ENCODE data around the gene INSYN2A. TPM values are rescaled to one million over a fixed set of nuclear protein-coding genes. Genes with fewer than 3 reads are reported as not detected.

INSYN2A gene
- total RNA-seq, 1 donor from 2014 or later, result 4.6 TPM

DNA sequence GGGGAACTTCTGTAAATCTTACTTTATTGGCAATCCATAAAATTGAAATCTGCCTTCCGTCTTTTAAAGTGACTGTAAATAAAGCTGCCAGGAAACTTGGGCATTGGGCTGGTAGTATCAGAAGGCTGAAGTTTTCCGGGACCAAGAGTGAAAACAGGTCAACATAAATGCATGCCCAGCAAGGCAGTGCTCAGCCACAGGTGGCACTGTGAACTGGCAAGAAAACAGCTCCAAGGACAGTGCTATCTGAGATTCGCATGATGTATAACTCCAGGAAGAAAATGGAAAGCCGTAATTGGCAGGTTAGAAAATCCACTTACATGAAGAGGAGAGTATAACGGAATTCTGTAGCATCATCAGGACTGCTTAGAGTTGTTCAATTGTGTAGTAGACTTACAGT, 1.9 kb upstream of the INSYN2A start:
- Mint-ChIP-seq H3K36me3 (ENCODE audit: unreplicated experiment) (no peaks in the 10 kb centered on the region), H3K27ac (ENCODE audit: unreplicated experiment) (no peak overlapping the region), H3K27me3 (ENCODE audit: unreplicated experiment) (no peaks in the 10 kb centered on the region), H3K9me3 (ENCODE audit: unreplicated experiment) (no peaks in the 10 kb centered on the region), H3K4me3 (ENCODE audit: unreplicated experiment) (no peak overlapping the region), H3K4me1 (ENCODE audit: unreplicated experiment) (peaks cover 14% of the 10 kb centered on the region)
- DNase-seq (ENCODE audit: extremely low spot score, unreplicated experiment), result no peak
- TF ChIP-seq, protein P1, sequence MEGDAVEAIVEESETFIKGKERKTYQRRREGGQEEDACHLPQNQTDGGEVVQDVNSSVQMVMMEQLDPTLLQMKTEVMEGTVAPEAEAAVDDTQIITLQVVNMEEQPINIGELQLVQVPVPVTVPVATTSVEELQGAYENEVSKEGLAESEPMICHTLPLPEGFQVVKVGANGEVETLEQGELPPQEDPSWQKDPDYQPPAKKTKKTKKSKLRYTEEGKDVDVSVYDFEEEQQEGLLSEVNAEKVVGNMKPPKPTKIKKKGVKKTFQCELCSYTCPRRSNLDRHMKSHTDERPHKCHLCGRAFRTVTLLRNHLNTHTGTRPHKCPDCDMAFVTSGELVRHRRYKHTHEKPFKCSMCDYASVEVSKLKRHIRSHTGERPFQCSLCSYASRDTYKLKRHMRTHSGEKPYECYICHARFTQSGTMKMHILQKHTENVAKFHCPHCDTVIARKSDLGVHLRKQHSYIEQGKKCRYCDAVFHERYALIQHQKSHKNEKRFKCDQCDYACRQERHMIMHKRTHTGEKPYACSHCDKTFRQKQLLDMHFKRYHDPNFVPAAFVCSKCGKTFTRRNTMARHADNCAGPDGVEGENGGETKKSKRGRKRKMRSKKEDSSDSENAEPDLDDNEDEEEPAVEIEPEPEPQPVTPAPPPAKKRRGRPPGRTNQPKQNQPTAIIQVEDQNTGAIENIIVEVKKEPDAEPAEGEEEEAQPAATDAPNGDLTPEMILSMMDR (IDR thresholded peaks at IDR 0.05), result peak; percentile 40

DNA sequence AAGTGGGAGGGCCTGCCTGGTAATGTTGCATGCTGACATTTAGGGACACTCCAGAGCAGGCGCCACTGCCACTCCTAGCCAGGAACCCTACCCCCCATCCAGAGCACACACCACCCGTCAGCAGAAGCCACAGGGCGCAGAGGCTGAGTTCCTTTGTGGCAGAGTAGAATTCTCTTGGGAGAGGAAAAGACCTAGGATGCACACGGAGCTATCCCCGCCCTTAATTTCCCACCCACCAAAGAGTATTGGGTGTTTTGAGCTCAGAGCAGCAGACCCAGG, 702 bp upstream of the INSYN2A start:
- Mint-ChIP-seq H3K9me3 (ENCODE audit: unreplicated experiment) (no peaks in the 10 kb centered on the region), H3K36me3 (ENCODE audit: unreplicated experiment) (no peaks in the 10 kb centered on the region), H3K27me3 (ENCODE audit: unreplicated experiment) (no peaks in the 10 kb centered on the region), H3K4me3 (ENCODE audit: unreplicated experiment) (peak overlapping the region; percentile 76), H3K4me1 (ENCODE audit: unreplicated experiment) (peaks cover 14% of the 10 kb centered on the region), H3K27ac (ENCODE audit: unreplicated experiment) (peak overlapping the region; percentile 50)
- DNase-seq (ENCODE audit: extremely low spot score, unreplicated experiment), result no peak
- TF ChIP-seq, protein P1 (IDR thresholded peaks at IDR 0.05), result no peak

DNA sequence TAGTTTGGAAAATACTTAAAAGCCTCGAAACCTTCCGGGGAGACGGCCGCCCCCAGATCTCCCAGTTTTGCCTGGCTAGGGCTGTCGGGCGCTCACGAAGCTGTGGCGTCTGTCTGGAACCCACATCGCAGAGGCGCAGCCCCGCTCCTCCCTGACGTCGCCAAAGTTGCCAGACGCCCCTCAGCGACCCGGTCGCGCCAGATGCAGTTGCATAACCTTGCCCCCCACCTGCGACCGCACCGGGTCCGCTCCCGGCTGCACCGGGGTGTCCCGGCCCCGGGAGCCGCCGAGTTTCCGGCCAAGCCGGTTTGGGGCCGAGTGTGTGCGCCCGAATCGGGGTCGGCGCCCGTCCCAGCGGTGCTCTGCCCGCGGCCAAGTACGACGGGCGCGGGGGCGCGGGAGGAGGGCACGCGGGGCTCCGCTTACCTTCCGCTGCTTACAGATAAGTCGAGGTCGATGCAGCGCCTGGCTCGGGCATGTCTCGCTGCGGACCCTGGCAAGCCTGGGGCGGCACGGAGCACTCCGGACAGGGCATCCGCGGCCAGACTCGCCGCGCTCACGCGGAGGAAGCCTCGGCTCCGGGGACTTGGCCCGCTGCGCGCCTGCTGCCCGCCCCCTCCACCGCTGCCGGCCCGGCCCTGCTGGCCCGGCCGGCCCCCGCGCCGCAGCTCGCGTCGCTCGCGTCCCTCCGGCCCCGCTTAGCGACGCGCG, 665 bp downstream of the INSYN2A start:
- Mint-ChIP-seq H3K27me3 (ENCODE audit: unreplicated experiment) (no peaks in the 10 kb centered on the region), H3K36me3 (ENCODE audit: unreplicated experiment) (peaks cover 3% of the 10 kb centered on the region), H3K27ac (ENCODE audit: unreplicated experiment) (no peak overlapping the region), H3K4me3 (ENCODE audit: unreplicated experiment) (peak overlapping the region; percentile 62), H3K9me3 (ENCODE audit: unreplicated experiment) (no peaks in the 10 kb centered on the region), H3K4me1 (ENCODE audit: unreplicated experiment) (peaks cover 14% of the 10 kb centered on the region)
- DNase-seq (ENCODE audit: extremely low spot score, unreplicated experiment), result peak; percentile 80
- TF ChIP-seq, protein P1 (IDR thresholded peaks at IDR 0.05), result no peak

DNA sequence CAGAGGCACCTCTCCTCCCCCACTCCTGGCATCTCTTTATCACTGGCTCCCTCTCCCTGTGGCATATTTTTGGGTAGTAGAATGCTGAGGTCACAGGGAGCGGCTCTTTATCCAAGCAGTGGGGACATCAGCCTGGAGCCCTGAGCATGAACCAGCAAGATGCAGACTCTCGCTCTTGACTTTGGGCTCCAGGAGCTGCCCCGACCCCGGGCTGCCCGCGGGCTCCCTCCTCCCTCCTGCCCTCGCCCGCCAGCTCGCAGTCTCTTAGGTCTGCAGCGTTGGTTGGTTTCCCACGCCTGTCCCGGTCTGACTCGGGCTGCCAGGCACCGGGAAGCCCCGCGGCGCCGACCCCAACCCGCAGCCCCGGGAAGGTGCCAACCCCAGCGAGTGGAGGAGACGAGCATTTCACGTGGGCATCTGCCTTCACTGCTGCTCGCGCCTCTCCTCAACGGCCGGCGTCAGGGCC, 1.3 kb downstream of the INSYN2A start:
- peak; percentile 84 for DNase-seq (ENCODE audit: extremely low spot score, unreplicated experiment)
- Mint-ChIP-seq H3K27ac (ENCODE audit: unreplicated experiment) (peak overlapping the region; percentile 10), H3K4me1 (ENCODE audit: unreplicated experiment) (peaks cover 14% of the 10 kb centered on the region), H3K36me3 (ENCODE audit: unreplicated experiment) (peaks cover 3% of the 10 kb centered on the region), H3K27me3 (ENCODE audit: unreplicated experiment) (no peaks in the 10 kb centered on the region), H3K4me3 (ENCODE audit: unreplicated experiment) (peak overlapping the region; percentile 62), H3K9me3 (ENCODE audit: unreplicated experiment) (no peaks in the 10 kb centered on the region)
- TF ChIP-seq, protein P1 (IDR thresholded peaks at IDR 0.05), result peak; percentile 6

GRCh38 chr10:127194599-127194998, 1.8 kb downstream of the INSYN2A start:
- Mint-ChIP-seq H3K9me3 (ENCODE audit: unreplicated experiment) (no peaks in the 10 kb centered on the region), H3K36me3 (ENCODE audit: unreplicated experiment) (peaks cover 3% of the 10 kb centered on the region), H3K4me3 (ENCODE audit: unreplicated experiment) (peak overlapping the region; percentile 62), H3K27me3 (ENCODE audit: unreplicated experiment) (no peaks in the 10 kb centered on the region), H3K4me1 (ENCODE audit: unreplicated experiment) (peaks cover 14% of the 10 kb centered on the region), H3K27ac (ENCODE audit: unreplicated experiment) (no peak overlapping the region)
- TF ChIP-seq, protein P1 (IDR thresholded peaks at IDR 0.05), result no peak
- DNase-seq (ENCODE audit: extremely low spot score, unreplicated experiment), result peak; percentile 65

Measured in osteocyte (in vitro differentiated cells).